ENCODE measurements around the gene SAMD3. TPM values are rescaled to one million over a fixed set of nuclear protein-coding genes. Genes with fewer than 3 reads are reported as not detected.
"Not testable (repeated sequence)": the region's sequence is repeated elsewhere in the genome, so short reads cannot be mapped to it uniquely, and the experiment has no call there.

The SAMD3 gene
- 1 to 10 TPM; 1.5 to 2.6 TPM for total RNA-seq
- long read RNA-seq, donor 1, partial matches to known transcripts = 0 of 1 reads
- long read RNA-seq, donor 1, other reads (novel, unspliced or antisense) = 1 of 1 reads
- long read RNA-seq, donor 2, partial matches to known transcripts = 0 of 1 reads
- long read RNA-seq, donor 2, other reads (novel, unspliced or antisense) = 1 of 1 reads

- intact Hi-C loops (cut with DNase I) = no loop called here
- no peak for DNase-seq (ENCODE audit: low spot score)
Observed at GRCh38 chr6:130222775-130223174, at the start of gene SAMD3. TSS of gene SAMD3 (minus strand) at chr6:130222951. CDS start at chr6:130215273, 7,678 bp downstream.

GRCh38 chr6:130269969-130270635 lies 47.4 kb upstream of the SAMD3 start:
- intact Hi-C loops (cut with DNase I) = no loop called here
- DNase-seq (ENCODE audit: low spot score) = no peak

DNA sequence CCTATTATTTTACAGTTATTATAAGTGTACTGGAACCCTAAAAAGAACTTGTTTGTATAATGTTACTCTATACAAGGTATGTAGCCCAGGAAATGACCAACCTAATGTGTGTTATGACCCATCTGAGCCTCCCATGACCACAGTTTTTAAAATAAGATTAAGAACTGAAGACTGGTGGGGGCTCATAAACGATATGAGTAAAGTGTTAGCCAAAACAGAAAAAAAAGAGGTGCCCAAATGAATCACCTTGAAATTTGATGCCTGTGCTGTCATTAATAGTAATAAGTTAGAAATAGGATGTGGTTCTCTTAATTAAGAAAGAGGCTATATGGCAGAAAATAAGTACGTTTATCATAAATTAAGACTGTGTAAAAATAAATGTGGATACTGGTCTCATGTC lies 42.8 kb upstream of the SAMD3 start:
- DNase-seq (ENCODE audit: low spot score); intact Hi-C loops (cut with DNase I): not testable (repeated sequence)

DNA sequence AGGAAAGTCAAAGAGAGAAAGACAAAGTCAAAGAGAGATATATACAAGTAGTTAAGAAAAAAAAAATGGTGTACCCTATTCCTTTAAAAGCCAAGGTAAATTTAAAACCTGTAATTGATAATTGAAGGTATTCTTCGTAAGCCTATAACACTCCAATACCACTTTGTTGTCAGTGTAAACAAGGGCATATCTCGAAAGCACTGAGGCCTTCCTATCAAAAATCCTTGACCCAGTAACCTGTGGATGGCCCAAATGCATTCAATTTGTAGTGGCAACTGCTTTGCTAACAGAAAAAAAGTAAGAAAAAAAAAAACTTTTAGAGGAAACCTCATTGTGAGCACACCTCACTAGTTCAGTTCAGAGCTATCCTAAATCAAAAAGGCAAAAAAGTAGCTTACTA lies 39.3 kb upstream of the SAMD3 start:
- no peak for DNase-seq (ENCODE audit: low spot score)
- intact Hi-C loops (cut with DNase I) = no loop called here

DNA sequence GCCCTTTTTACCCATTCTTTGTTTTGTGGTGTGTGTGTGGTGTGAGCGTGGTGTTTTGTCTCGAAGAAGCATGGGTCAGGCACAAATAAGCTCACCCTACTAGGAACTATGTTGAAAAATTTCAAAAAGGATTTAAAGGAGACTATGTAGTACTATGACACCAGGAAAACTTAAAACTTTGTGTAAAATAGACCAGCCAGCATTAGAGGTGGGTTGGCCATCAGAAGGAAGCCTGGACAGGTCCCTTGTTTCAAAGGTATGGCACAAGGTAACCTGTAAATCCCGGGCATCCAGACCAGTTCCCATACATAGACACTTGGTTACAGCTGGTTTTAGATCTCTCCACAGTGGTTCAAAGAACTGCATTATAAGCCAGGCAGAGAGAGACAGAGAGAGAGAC lies 38.8 kb upstream of the SAMD3 start:
- DNase-seq (ENCODE audit: low spot score); intact Hi-C loops (cut with DNase I): not testable (repeated sequence)

GRCh38 chr6:130260614-130261241 lies 38.0 kb upstream of the SAMD3 start:
- intact Hi-C loops (cut with DNase I) = not testable (repeated sequence)

GRCh38 chr6:130260050-130260462 lies 37.3 kb upstream of the SAMD3 start:
- intact Hi-C loops (cut with DNase I); DNase-seq (ENCODE audit: low spot score): not testable (repeated sequence)

More at GRCh38 chr6:130260614-130261241, 38.0 kb upstream of the SAMD3 start:
- DNase-seq (ENCODE audit: low spot score) = not testable (repeated sequence)

DNA sequence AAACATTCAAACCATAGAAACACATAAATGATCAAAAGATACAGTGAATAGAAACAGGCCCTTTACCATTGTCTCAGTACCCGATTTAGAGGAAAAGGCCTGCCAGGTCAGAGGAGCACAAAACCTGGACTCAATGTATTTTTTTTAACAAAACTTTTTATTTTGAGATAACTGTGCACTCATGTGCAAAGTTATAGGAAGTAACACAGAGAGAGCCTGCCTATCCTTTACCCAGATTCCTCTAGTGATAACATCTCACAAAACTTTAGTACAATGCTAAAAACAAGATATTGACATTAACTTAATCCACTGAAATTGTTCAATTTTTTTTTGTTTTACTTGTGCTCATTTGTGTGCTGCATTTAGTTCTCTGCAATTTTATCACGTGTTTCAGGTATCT lies 36.8 kb upstream of the SAMD3 start:
- DNase-seq (ENCODE audit: low spot score) = no peak
- intact Hi-C loops (cut with DNase I) = no loop called here

DNA sequence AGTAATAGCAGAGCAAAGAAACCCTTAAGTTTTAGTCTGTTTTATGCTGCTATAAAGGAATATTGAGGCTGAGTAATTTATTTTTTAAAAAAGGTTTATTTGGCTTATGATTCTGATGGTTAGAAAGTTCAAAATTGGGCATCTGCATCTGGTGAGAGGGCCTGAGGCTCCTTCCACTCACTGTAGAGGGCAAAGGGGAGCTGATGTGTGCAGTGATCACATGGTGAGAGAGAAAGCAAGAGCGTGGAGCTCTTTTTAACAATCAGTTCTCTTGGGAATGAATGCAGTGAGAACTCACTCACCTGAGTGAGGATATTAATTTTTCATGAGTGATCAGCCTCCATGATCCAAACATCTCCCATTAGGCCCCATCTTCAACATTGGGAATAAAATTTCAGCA lies 36.4 kb upstream of the SAMD3 start:
- DNase-seq (ENCODE audit: low spot score) = no peak
- intact Hi-C loops (cut with DNase I) = no loop called here

DNA sequence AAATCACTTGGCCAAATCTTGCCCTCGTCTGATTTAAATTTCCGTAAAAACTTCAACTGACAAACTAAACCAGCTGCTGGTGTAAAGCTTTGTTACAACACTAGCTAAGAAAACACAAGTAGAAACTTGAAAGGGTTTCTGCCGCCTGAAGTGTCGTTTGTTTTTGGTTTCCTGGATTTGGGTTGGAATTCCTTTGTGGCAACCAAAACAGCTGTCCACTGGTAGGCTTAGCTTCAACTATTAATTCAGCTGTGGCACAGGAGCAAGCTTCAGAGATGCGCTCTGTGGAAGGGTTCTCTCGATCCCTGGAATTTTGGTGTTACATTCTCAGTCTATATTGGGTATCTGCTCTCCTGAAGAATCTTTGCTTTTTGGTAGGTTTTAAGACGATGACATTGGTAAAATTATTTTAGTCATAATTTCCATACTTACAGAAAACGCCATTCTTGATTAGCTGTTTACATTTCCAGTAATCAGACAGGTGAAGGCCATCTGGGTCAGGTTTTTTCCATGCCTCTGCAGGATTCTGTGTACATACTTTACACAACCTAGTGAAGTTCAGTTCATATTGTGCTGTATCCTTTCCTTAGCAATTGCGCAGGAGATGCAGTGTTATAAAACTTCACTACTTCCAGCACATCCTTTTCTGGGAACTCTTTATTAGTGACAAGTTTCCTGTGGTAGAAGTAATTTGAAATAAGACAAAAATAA lies 29.9 kb upstream of the SAMD3 start:
- DNase-seq (ENCODE audit: low spot score) = no peak
- intact Hi-C loops (cut with DNase I) = no loop called here

GRCh38 chr6:130245267-130245666 lies 22.5 kb upstream of the SAMD3 start:
- no peak for DNase-seq (ENCODE audit: low spot score)
- intact Hi-C loops (cut with DNase I) = no loop called here

DNA sequence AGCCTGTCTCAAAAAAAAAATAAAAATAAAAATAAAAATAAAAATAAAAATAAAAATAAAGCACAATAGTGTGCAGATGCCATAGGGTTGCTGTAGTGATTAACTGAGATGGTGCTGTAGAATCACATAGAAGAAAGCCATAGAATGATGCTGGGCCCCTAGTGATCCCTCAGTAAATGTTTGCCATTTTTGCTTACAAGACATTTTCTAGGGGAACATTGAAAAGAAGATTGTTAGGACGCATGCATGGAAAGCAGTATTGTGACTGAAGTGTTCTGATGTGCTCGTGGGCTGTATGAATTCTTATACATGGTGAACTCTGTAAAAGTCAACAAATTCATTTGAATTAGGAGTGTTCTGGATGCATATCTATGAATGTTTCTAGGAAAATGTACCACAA lies 22.0 kb upstream of the SAMD3 start:
- intact Hi-C loops (cut with DNase I) = no loop called here
- DNase-seq (ENCODE audit: low spot score) = no peak

GRCh38 chr6:130240232-130240631 lies 17.5 kb upstream of the SAMD3 start:
- DNase-seq (ENCODE audit: low spot score) = no peak
- intact Hi-C loops (cut with DNase I) = no loop called here

DNA sequence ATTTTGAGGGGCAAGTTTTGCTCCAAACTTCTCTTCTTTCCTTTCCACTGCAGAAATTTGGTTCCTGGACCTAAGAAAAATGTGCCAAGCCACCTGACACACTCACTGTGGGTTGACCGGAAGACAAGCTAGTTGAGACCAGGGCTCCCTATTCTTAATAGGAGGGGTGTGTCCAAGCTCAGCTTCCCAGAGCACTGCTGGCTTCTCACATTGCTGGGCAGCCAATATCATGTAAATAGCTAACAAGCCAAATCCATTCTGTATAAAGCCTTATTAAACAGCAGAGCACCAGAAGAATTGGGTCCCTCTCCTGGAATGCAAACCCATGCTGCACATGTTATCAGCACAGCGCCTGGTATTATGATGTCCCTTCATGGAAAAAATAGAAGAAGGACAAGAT lies 17.0 kb upstream of the SAMD3 start:
- intact Hi-C loops (cut with DNase I) = no loop called here
- no peak for DNase-seq (ENCODE audit: low spot score)

DNA sequence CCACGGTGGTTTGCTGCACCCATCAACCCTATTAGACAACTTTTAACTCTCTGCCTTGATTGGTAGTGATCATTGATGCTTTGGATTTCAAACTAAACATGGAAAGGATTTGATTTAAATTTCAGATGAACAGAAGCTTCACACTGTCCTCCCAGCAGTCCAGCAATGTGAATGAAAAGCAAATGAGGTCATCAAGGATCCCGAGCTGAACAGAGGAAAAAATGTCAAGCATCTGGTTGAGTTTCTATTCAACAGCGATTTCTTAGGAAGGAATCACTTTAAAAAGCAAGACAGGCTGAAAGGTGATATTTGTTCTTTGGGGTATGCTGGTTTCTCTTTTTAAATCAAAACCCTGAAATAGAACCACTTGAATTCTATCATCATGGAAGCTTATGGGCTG lies 10.6 kb upstream of the SAMD3 start:
- intact Hi-C loops (cut with DNase I) = no loop called here
- DNase-seq (ENCODE audit: low spot score) = no peak

GRCh38 chr6:130230531-130230930 lies 7.8 kb upstream of the SAMD3 start:
- DNase-seq (ENCODE audit: low spot score); intact Hi-C loops (cut with DNase I): not testable (repeated sequence)

DNA sequence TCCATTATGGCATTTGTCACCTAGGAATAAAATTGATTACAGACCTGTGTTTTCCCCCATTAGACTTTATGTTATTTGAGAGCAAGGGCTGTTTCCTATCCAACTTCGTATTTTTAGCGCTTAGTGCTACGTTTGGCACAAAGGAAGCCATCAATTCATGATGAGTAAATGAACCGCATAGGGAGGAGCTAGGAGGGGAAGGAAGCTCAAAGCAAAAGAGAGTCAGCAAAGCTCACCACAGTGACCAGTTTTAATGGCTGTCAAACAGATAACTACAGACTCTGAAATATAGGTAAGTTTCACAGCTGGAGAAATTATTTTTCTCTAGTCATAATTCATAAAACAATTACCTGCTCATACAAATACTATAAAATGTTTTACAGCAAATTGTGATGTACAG lies 6.9 kb upstream of the SAMD3 start:
- no peak for DNase-seq (ENCODE audit: low spot score)
- intact Hi-C loops (cut with DNase I) = no loop called here

GRCh38 chr6:130223508-130223907 lies 757 bp upstream of the SAMD3 start:
- intact Hi-C loops (cut with DNase I) = no loop called here
- no peak for DNase-seq (ENCODE audit: low spot score)

GRCh38 chr6:130218134-130218533 lies 4.6 kb downstream of the SAMD3 start:
- intact Hi-C loops (cut with DNase I) = no loop called here
- DNase-seq (ENCODE audit: low spot score) = no peak

- intact Hi-C loops (cut with DNase I) = no loop called here
- no peak for DNase-seq (ENCODE audit: low spot score)
Observed at GRCh38 chr6:130216620-130217019, 6.1 kb downstream of the SAMD3 start.
